ENCODE results near the gene MEF2D. TPM values are rescaled to one million over a fixed set of nuclear protein-coding genes. Genes with fewer than 3 reads are reported as not detected.

Gene MEF2D
- total RNA-seq, 6 experiments from 2014 or later: 13.3 to 17.1 (median 15.0) TPM

- TF ChIP-seq, protein P1, sequence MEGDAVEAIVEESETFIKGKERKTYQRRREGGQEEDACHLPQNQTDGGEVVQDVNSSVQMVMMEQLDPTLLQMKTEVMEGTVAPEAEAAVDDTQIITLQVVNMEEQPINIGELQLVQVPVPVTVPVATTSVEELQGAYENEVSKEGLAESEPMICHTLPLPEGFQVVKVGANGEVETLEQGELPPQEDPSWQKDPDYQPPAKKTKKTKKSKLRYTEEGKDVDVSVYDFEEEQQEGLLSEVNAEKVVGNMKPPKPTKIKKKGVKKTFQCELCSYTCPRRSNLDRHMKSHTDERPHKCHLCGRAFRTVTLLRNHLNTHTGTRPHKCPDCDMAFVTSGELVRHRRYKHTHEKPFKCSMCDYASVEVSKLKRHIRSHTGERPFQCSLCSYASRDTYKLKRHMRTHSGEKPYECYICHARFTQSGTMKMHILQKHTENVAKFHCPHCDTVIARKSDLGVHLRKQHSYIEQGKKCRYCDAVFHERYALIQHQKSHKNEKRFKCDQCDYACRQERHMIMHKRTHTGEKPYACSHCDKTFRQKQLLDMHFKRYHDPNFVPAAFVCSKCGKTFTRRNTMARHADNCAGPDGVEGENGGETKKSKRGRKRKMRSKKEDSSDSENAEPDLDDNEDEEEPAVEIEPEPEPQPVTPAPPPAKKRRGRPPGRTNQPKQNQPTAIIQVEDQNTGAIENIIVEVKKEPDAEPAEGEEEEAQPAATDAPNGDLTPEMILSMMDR (IDR thresholded peaks at IDR 0.05): no peak
- no peak for TF ChIP-seq POLR2A (IDR thresholded peaks at IDR 0.05)
- intact Hi-C loops (cut with DNase I): no loop called here
- Histone ChIP-seq H3K36me3 (no peaks in the 10 kb centered on the region), H3K27me3 (no peaks in the 10 kb centered on the region), H3K4me3 (no peak overlapping the region), H3K4me1 (no peaks in the 10 kb centered on the region), H3K9me3 (no peaks in the 10 kb centered on the region), H3K27ac (no peak overlapping the region)
- ATAC-seq (no peak), DNase-seq (no peak)
- 100% methylated on average over 1 of the region's 4 CpGs for WGBS (ENCODE audit: insufficient coverage, low coverage, low lambda C conversion rate, missing lambda C conversion rate)
These were observed 39.3 kb upstream of the MEF2D start for GRCh38 chr1:156539818-156540355.

- no peak for ATAC-seq
These were observed 38.3 kb upstream of the MEF2D start for GRCh38 chr1:156538711-156539440.

GRCh38 chr1:156537027-156537426, 36.5 kb upstream of the MEF2D start:
- DNase-seq (no peak), ATAC-seq (no peak)
- 98% methylated on average over 6 of the region's 9 CpGs for WGBS (ENCODE audit: insufficient coverage, low coverage, low lambda C conversion rate, missing lambda C conversion rate)
- H3K36me3 ChIP-seq: no peaks in the 10 kb centered on the region
- H3K27ac ChIP-seq: no peak overlapping the region
- no peak overlapping the region for H3K4me3 ChIP-seq
- no peaks in the 10 kb centered on the region for H3K9me3 ChIP-seq
- TF ChIP-seq POLR2A (IDR thresholded peaks at IDR 0.05): no peak
- TF ChIP-seq, protein P1 (IDR thresholded peaks at IDR 0.05): no peak
- H3K27me3 ChIP-seq: no peaks in the 10 kb centered on the region
- intact Hi-C loops (cut with DNase I): no loop called here
- no peaks in the 10 kb centered on the region for H3K4me1 ChIP-seq

More at GRCh38 chr1:156538711-156539440, 38.3 kb upstream of the MEF2D start:
- H3K9me3 ChIP-seq: no peaks in the 10 kb centered on the region
- TF ChIP-seq, protein P1 (IDR thresholded peaks at IDR 0.05): no peak
- TF ChIP-seq POLR2A (IDR thresholded peaks at IDR 0.05): no peak
- no peaks in the 10 kb centered on the region for H3K27me3 ChIP-seq
- no peaks in the 10 kb centered on the region for H3K4me1 ChIP-seq
- H3K27ac ChIP-seq: no peak overlapping the region
- DNase-seq: no peak
- 88% methylated on average over 5 of the region's 10 CpGs for WGBS (ENCODE audit: insufficient coverage, low coverage, low lambda C conversion rate, missing lambda C conversion rate)
- H3K36me3 ChIP-seq: no peaks in the 10 kb centered on the region
- intact Hi-C loops (cut with DNase I): no loop called here
- H3K4me3 ChIP-seq: no peak overlapping the region

GRCh38 chr1:156534424-156535060, 34.0 kb upstream of the MEF2D start:
- Histone ChIP-seq H3K27ac (no peak overlapping the region), H3K4me1 (no peaks in the 10 kb centered on the region), H3K27me3 (no peaks in the 10 kb centered on the region), H3K36me3 (no peaks in the 10 kb centered on the region), H3K4me3 (no peak overlapping the region), H3K9me3 (no peaks in the 10 kb centered on the region)
- WGBS (ENCODE audit: insufficient coverage, low coverage, low lambda C conversion rate, missing lambda C conversion rate): 80% methylated on average over 4 of the region's 12 CpGs
- no peak for DNase-seq
- TF ChIP-seq POLR2A (IDR thresholded peaks at IDR 0.05): no peak
- no peak for ATAC-seq
- intact Hi-C loops (cut with DNase I): no loop called here

All from right lobe of liver (tissue), 6 donors.